ENCODE results near the gene RSPH1.

DNA sequence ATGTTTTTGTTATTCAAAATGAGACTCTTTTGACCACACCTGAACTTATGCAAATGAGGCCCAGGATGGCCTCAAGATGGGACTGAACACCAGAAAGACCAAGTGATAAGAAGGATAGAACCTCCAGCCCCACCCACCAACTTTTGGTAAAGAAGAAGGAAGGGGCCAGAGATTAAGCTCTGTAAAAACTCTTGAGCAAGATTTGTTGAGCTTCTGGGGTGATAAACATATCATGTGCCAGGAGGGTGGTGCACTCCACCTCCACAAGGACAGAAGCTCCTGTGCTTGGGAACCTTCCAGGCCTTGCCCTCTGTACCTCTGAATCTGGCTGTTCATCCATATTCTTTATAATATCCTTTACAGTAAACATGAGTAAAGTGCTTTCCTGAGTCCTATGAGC, 5.3 kb downstream of the RSPH1 start:
- no peak for TF ChIP-seq CTCF (IDR thresholded peaks at IDR 0.05; ENCODE audit: borderline replicate concordance, extremely low read depth, low read length, poor library complexity, severe bottlenecking)
- no peak for TF ChIP-seq EZH2 (IDR thresholded peaks at IDR 0.05; ENCODE audit: borderline replicate concordance, low read depth, low read length, severe bottlenecking)
